Amniotic stem cell (primary cell): ENCODE measurements around the gene TGFBR3L.
"Not testable (repeated sequence)": the region's sequence is repeated elsewhere in the genome, so short reads cannot be mapped to it uniquely, and the experiment has no call there.

Experiments
- DNase-seq: peaks from one replicate; lab custom pipeline; 2025; lab: John Stamatoyannopoulos, UW

The TGFBR3L gene

DNA sequence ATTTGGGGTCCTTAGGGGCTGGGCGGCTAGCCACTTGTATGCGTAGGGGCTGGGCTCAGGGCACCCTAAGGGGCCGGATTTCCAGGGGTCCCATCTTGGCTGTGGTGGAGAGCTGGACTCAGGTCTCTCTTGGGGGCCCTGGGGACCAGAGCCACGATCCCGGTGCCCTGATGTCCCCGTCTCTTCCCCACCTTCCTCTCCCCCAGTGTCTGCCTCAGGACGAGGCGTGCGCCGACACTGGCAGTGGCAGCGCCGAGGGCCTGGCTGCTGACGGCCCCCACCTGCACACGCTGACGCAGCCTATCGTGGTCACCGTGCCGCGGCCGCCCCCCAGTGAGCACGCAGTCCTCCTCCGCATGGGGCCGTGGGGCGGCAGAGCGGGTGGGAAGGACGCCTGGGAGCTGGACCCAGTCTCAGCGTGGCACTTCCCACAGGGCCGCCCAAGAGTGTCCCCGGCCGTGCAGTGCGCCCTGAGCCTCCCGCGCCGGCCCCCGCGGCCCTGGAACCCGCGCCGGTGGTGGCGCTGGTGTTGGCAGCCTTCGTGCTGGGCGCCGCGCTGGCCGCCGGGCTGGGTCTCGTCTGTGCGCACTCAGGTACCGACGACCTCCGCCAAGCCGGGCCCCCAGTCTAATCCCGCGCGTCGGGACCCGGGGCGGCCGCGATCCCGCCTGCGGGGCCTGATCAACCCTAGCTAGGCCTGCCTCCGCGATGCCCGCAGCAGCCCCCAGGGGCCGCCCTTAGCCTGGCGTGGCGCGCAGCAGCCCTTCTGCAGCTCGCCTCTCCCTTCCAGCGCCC is 2.8 kb downstream of the TGFBR3L start:
- peak; percentile 34 for DNase-seq

GRCh38 chr19:7918062-7918614 is 3.5 kb downstream of the TGFBR3L start:
- not testable (repeated sequence) for DNase-seq

DNA sequence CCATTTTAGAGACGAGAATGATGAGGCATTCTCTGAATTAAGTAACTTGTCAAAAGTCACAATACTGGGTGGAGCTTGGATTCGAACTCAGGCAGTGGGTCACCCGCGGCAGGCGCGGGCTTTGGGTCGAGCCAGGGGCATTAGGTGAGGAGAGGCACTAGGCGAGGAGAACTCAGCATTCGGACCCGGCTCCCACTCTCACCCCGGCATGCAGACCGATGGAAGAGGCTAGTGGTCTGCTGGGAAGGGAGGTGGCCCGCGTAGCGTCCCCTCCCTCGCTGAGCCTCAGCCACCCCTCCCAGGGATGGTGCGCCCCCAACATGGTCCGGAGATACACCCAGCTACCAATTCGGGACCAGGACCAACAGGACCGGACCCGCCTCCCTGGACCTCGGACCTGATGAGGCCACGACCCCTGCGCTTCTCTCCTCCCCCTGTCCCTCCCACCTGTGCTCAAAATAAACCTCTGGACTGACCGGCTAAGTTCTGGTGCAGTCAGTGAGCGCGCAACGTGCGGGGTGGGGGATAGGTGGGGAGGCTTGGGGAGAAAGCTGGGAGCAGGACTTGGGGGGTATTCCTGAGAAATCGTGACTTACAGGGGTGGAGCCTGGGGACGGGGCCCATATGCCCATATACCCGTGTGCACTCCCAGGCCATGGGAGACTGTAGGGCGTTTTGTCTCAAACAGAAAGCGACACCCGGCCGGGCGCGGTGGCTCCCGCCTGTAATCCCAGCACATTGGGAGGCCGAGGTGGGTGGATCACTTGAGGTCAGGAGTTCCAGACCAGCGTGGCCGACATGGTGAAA is 4.2 kb downstream of the TGFBR3L start:
- DNase-seq, result no peak

DNA sequence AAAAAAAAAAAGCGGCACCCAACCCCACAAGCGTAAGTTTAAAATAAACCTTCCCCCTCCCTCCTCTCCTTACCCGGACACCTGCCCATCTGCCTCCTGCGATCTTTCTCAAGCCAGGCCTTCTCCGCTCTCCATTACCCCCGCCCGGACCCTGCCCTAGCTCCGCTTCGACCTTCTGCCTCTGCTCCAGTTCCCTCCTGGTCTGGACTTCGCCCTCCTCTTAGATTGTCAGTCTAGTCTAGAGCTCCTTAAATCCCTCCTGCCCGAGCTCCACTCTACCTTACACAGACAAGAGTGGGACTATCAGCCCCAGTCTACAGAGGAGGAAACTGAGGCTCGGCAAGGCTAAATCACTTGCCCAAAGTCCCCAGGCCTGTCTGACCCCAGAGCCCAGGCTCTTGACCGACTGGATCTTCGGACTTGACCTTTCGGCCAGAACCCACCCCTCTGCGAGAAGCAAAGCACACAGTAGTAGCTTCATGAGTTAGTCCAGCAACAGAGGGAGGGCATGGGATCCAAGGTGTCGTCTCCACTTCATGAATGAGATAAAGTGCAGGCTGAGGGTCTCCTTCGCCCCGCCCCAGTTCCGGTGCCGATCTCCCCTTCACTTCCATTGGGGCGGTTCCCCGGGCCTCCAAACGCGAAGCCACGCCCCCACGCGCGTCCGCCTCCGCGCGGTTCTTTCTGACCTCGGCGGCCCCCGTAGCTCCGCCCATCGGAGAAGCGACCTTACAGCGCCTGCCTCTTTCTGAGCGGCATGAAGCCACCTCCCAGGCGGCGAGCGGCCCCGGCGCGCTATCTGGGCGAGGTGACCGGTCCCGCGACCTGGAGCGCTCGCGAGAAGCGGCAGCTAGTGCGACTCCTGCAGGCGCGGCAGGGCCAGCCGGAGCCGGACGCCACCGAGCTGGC is 5.2 kb downstream of the TGFBR3L start, which contains the start of gene SNAPC2:
TSS of gene SNAPC2 (plus strand) at position 729 of the 909 bp plus-strand sequence. CDS start at position 758, 29 bp downstream.
- DNase-seq, result peak; percentile 86

DNA sequence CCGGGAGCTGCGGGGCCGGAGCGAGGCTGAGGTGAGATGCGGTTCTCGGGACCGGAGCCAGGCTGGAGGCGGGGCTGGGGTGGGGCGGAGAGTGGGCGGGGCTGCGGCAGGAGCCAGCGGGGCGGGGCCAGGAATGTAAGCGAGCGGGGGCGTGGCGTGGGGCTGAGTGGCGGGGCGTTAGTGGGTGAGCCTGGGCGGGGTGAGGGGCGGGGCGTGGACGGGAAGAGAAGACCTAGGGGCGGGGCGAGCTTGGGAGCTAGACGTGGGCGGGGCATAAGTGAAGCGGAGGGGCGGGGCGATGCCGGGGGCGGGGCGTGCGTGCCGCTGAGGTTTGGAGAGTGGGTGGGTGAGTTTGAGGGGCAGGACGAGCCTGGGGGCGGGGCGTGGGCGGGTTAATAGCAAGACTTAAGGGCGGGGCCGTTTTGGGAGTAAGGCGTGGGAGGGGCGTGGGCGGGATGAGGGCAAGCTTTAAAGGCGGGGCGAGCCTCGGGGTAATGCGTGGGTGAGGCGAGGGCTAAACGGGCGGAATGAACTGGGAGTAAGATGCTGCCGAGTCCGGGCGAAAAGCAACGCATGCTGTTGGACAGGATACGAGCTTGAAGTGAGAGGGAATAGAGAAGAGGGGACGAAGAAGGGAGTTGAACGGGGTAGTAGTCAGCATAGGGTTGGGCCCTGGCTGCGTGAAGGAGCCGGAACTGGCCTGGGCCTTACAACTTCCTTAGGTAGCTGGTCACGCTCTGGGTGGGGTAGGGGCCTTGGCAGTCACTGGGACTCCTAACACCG is 6.1 kb downstream of the TGFBR3L start:
- peak; percentile 98 for DNase-seq

DNA sequence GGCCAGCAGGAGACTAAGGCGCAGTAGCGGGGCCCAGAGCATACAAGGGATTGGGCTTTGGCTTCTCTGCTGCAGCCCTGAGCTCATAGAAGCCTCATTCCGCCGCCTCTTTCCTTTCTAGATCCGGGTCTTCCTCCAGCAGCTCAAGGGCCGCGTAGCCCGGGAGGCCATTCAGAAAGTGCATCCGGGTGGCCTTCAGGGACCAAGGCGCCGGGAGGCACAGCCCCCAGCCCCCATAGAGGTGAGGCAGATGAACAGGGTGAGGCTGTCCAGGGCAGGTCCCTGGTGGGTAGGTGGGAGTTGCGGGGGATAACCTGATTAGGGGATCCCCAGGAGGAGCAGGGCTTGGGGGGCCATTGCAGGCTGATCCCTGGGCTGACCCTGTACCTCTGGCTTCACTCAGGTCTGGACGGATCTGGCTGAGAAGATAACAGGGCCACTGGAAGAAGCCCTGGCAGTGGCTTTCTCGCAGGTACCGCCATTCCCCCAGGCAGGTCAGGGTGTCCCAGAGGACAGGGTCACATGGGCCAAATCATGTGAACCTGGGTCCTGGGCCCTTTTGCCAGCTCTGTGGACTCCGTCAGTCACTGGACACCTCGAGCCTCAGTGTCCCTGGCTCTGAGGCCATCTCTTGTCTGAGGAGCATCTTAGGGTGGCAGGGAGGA is 6.8 kb downstream of the TGFBR3L start:
- DNase-seq, result no peak

DNA sequence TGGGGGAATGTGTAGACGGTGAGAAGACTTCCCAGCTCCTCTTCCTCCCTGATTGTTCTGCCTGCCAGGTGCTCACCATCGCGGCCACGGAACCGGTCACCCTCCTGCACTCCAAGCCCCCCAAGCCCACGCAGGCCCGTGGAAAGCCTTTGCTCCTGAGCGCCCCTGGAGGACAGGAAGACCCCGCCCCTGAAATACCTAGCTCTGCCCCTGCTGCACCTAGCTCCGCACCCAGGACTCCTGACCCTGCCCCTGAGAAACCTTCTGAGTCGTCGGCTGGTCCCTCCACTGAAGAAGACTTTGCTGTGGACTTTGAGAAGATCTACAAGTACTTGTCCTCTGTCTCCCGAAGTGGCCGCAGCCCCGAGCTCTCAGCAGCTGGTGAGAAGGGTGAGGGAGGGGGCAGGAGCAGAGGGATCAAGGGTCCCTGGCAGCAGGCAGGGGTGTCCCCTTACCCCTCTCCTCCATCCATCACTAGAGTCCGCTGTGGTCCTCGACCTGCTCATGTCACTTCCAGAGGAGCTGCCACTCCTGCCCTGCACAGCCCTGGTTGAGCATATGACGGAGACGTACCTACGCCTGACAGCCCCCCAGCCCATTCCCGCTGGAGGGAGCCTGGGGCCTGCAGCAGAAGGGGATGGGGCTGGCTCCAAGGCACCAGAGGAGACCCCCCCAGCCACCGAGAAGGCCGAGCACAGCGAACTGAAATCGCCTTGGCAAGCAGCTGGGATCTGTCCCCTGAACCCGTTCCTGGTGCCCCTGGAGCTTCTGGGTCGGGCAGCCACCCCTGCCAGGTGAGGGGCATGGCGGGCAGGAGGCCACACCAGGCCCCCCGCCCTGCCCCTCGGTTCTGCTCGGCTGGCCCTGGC is 7.6 kb downstream of the TGFBR3L start:
- DNase-seq, result no peak

DNA sequence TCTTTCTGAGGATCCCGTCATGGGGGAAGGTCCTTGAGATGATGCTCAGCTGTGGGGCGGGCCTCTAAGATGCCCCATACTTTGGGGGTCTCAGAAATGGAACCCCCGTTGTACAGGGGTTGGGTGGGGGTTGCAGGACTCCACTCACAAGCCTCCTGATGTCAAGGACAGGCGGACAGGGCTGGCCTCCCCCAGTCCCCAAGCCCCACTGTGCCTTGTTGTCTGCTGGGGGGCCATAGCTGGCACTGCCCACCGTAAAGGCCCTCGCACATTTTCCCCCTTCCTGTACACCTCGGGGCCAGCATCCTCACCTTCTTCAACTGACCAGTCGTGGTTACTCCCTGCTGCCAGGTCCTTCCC is 8.2 kb downstream of the TGFBR3L start:
- DNase-seq, result no peak

GRCh38 chr19:7923295-7924191 is 8.9 kb downstream of the TGFBR3L start:
- DNase-seq, result no peak

DNA sequence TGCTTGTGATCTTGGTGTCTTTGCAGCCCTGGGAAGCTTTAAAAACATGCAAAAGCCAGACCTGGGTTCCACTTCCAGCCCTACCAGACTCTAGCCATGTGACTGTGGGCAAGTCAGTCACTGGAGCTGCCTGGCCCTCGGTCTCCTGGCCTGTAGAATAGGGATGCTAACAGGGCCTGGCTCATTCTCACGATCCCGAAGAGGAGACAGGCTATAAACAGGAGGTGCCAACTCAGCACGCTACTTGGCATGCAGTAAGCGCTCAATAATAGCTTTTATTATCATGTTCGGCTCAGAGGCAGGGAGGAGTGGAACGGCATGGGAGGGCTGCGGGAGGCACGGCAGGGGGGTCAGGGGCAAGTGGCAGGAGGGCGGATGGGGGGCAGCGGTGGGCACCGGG is 9.6 kb downstream of the TGFBR3L start:
- DNase-seq, result no peak

DNA sequence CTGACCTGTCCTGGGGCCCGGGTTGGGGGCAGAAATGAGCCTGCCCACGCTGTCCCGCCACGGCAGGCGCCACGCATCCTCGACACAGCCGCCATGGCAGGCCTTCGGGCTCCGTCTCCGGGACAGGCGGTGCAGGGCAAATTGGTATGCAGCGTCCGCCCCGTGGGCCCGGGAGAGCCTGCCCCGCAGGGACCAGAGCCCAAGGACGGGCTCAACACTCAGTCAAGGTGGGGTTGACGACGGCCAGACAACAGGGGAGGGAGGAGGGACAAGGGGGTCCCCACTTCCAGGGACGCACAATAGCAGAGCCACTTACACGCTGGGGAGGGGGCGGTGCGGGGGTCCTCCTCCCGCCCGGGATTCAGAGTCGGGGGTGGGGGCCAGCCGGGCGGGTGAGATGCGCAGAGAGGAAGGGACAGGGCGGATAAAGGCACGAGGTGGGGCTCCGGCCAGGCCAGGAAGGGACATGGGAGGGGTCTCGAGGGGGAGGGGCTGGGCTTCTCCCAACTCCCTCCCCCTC is 10.1 kb downstream of the TGFBR3L start:
- no peak for DNase-seq

DNA sequence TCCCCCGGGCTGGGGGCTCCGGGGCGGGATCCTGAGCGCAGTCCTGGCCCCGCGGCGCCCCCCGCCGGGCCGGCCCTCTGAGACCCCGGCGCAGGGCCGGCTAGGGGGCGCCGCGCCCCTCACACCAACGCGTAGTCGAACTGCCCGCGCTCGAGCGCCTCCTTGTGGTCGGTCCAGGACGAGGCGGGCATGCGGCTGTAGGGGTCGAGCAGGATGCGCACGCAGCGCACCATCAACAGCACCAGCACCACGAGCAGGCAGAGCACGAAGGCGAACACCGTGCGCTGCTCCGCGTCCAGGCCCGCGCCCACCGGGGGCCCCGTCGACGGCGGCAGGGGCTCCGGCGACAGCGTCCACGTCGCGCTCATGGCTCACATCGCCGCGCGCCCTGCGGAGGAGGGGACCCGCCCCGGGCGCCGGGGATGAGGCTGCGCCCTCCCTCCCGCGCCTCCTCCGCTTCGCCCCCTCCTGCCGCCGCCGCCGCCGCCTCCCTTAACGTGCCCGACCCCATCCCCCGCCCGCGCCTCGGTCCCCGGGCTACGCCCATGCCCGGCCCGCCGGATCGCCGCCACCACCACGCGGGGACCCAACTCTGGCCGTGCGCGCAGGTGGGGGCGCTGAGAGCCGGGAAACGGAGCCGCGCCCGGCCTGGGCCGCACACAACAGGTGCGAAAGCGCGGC is 10.7 kb downstream of the TGFBR3L start:
- peak; percentile 39 for DNase-seq

- no peak for DNase-seq
Observed at GRCh38 chr19:7926021-7926726, 11.5 kb downstream of the TGFBR3L start, which contains the start of gene CTXN1. Gene CTXN1 (minus strand): TSS chr19:7926135. CDS start chr19:7925538, 597 bp downstream.

DNA sequence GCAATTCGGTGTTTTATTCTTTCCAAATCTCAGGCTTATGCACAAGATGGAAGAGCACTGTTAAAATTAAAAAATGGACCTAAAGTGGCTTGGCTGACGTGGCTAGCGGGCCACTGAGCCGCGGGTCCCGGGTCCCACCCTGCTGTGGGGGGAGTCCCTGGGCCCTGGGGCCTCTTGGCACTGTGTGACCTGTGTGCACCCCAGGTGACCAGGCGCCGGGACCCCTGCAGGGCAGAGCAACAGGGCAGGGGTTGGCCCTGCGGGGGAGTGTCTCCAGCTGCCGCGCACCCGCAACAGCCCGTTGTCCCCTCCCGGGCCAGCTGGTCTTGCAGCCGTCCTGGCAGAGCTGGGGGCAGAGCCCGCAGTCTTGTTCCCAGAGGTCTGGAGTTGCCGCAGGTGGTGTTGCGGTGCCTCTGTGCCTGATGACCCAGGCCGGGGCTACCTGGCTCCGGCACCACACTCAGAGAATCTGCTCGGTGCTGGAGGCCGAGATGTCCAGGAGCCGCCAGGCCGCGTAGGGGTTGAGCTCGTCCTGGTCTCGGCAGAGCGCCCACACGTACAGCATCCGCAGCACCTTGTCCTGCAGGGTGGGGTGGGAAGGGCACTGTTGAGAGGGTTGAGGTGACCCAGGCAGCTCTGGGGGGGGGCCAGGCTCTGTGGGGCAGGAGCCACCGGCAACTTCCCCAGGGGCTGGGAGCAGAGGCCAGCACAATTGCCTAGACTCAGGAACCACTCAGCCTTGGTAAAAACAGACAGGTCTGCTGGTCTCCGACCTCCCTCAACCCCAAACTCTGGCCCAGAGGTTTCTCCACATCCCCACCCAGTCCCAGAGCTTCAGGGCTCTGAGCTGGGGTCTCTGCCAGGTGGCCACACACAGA is 12.3 kb downstream of the TGFBR3L start:
- no peak for DNase-seq

- DNase-seq, result no peak
Observed at GRCh38 chr19:7927605-7928333, 13.1 kb downstream of the TGFBR3L start.
